GM12873 (cell line): Measurements from ENCODE around the gene C11orf68.

Source experiments
- CTCF ChIP-seq: IDR thresholded peaks from 2 replicates; pipeline ENCODE4 v1.5.1; 2012; ENCODE audit warnings: low read depth, mild to moderate bottlenecking, moderate library complexity, low read length, control low read depth; ENCODE audit not compliant: insufficient read depth; ENCODE audit errors: missing control alignments

C11orf68 gene

GRCh38 chr11:65960824-65961266, 42.0 kb upstream of the C11orf68 start:
- no peak for TF ChIP-seq CTCF

- TF ChIP-seq CTCF: no peak
Observed at GRCh38 chr11:65958774-65959420, 40.0 kb upstream of the C11orf68 start.

GRCh38 chr11:65958291-65958690, 39.4 kb upstream of the C11orf68 start:
- no peak for TF ChIP-seq CTCF

GRCh38 chr11:65954771-65955170, 35.9 kb upstream of the C11orf68 start:
- TF ChIP-seq CTCF: no peak

GRCh38 chr11:65953471-65953870, 34.6 kb upstream of the C11orf68 start:
- TF ChIP-seq CTCF: no peak

- TF ChIP-seq CTCF: no peak
Observed at GRCh38 chr11:65952052-65952521, 33.2 kb upstream of the C11orf68 start.

- no peak for TF ChIP-seq CTCF
Observed at GRCh38 chr11:65947603-65948125, 28.8 kb upstream of the C11orf68 start.
